ENCODE data around the gene MCM8. TPM values are rescaled to one million over a fixed set of nuclear protein-coding genes. Genes with fewer than 3 reads are reported as not detected.
A peak's percentile ranks its signal among the peaks of the same experiment; 100 is the strongest.

The MCM8 gene
- total RNA-seq, 1 experiment from 2014 or later: 28.0 TPM

DNA sequence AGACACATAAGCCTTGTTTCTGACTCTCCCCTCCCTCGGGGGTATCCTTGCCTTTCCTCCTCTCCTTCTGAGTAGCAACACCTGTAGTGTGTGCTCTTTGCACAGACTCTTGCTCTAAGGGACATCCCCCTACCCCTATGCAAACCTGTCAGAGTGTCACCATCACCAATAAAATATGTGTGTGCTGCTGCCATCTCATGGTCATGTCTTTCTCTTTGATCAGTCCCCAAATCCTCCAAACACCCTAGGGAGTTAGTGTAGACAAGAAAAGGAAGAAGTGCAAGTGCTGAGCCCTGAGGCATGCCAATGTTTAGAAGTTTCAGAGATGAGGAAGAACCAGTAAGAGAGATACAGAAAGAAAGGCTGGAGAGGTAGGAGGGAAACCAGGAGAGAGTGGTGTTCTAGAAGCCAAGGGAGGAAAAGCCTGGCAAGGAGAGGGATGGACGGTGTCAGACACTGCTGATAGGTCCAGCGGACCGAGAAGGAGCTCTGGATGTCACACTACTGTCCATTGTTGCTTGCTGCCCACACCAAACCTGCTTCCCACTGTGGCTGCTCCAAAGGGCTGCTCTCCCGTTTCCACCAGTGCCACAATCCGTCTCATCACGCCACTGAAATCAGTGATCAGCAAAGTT, 16.5 kb upstream of the MCM8 start:
- peaks cover 6% of the 10 kb centered on the region for H3K27me3 Mint-ChIP-seq (ENCODE audit: low read depth)
- H3K9me3 Mint-ChIP-seq: no peaks in the 10 kb centered on the region
- ChIA-PET CTCF (interaction anchor here (0.6 to 4.2 kb wide), 7 partner anchors 8 to 405 kb away, joined by 3 to 37 read pairs (median 3); partner anchors contain the start of genes MCM8 and TRMT6), POLR2A (no interaction called here)
- no peak for TF ChIP-seq IRF1 (CRISPR knock-in tag; IDR thresholded peaks at IDR 0.05)
- TF ChIP-seq ZBTB21 (CRISPR knock-in tag; IDR thresholded peaks at IDR 0.05; ENCODE audit: borderline replicate concordance): no peak
- no peak for TF ChIP-seq TEAD1 (CRISPR knock-in tag; IDR thresholded peaks at IDR 0.05)
- ATAC-seq (peak; percentile 82), DNase-seq (ENCODE audit: low spot score) (no peak)
- peaks cover 10% of the 10 kb centered on the region; the same call in 1 of the 2 replicates for H3K36me3 Mint-ChIP-seq
- H3K27ac Mint-ChIP-seq: no peak overlapping the region
- no peaks in the 10 kb centered on the region for H3K4me1 Mint-ChIP-seq
- H3K4me3 Mint-ChIP-seq: no peak overlapping the region

DNA sequence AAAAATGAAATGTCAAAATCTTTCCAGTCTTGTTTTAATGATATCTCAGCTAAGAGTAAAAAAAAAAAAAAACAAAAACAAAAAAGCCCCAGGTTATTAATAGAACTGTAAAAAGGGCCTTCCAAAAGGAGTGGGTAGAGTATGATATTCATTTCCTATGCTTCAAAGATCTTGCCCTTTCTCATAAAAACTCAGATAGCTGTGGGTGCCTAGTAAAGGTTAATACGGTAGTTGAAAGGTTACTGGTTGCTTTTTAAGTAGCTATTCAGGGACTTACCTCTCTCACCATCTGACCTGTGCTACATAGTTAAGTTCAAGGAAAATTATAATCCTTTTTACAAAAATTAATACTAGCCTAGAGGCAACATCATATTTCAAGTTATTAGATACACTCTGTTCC, 15.1 kb upstream of the MCM8 start:
- Mint-ChIP-seq H3K4me3 (no peak overlapping the region), H3K27me3 (ENCODE audit: low read depth) (peaks cover under 1% of the 10 kb centered on the region; the same call in 1 of the 2 replicates), H3K36me3 (peaks cover 14% of the 10 kb centered on the region), H3K27ac (no peak overlapping the region), H3K9me3 (no peaks in the 10 kb centered on the region), H3K4me1 (no peaks in the 10 kb centered on the region)
- ChIA-PET POLR2A (no interaction called here), CTCF (interaction anchor here (1.4 to 4.2 kb wide), 2 partner anchors 400 to 406 kb away, joined by 3 to 37 read pairs; no protein-coding TSS in a partner anchor)
- no peak for ATAC-seq
- no peak for TF ChIP-seq ELF4 (CRISPR knock-in tag; IDR thresholded peaks at IDR 0.05; ENCODE audit: low read depth)
- no peak for TF ChIP-seq NFATC4 (CRISPR knock-in tag; IDR thresholded peaks at IDR 0.05)
- DNase-seq (ENCODE audit: low spot score): no peak

- ChIA-PET CTCF (interaction anchor here (1.4 to 4.2 kb wide), 2 partner anchors 401 to 407 kb away, joined by 3 to 37 read pairs; no protein-coding TSS in a partner anchor), POLR2A (no interaction called here)
- no peaks in the 10 kb centered on the region for H3K27me3 Mint-ChIP-seq (ENCODE audit: low read depth)
- H3K4me3 Mint-ChIP-seq: no peak overlapping the region
- H3K9me3 Mint-ChIP-seq: no peaks in the 10 kb centered on the region
- DNase-seq (ENCODE audit: low spot score) (no peak), ATAC-seq (no peak)
- no peaks in the 10 kb centered on the region for H3K4me1 Mint-ChIP-seq
- no peak overlapping the region for H3K27ac Mint-ChIP-seq
- H3K36me3 Mint-ChIP-seq: peaks cover 17% of the 10 kb centered on the region
- no peak for TF ChIP-seq CREB1 (CRISPR knock-in tag; IDR thresholded peaks at IDR 0.05)
- TF ChIP-seq, protein P1, sequence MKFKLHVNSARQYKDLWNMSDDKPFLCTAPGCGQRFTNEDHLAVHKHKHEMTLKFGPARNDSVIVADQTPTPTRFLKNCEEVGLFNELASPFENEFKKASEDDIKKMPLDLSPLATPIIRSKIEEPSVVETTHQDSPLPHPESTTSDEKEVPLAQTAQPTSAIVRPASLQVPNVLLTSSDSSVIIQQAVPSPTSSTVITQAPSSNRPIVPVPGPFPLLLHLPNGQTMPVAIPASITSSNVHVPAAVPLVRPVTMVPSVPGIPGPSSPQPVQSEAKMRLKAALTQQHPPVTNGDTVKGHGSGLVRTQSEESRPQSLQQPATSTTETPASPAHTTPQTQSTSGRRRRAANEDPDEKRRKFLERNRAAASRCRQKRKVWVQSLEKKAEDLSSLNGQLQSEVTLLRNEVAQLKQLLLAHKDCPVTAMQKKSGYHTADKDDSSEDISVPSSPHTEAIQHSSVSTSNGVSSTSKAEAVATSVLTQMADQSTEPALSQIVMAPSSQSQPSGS (CRISPR knock-in tag; IDR thresholded peaks at IDR 0.05; ENCODE audit: borderline replicate concordance, low read depth): no peak
- TF ChIP-seq ZNF512 (CRISPR knock-in tag; IDR thresholded peaks at IDR 0.05; ENCODE audit: borderline replicate concordance): no peak
- TF ChIP-seq SOX15 (CRISPR knock-in tag; IDR thresholded peaks at IDR 0.05): no peak
- TF ChIP-seq, protein P2, sequence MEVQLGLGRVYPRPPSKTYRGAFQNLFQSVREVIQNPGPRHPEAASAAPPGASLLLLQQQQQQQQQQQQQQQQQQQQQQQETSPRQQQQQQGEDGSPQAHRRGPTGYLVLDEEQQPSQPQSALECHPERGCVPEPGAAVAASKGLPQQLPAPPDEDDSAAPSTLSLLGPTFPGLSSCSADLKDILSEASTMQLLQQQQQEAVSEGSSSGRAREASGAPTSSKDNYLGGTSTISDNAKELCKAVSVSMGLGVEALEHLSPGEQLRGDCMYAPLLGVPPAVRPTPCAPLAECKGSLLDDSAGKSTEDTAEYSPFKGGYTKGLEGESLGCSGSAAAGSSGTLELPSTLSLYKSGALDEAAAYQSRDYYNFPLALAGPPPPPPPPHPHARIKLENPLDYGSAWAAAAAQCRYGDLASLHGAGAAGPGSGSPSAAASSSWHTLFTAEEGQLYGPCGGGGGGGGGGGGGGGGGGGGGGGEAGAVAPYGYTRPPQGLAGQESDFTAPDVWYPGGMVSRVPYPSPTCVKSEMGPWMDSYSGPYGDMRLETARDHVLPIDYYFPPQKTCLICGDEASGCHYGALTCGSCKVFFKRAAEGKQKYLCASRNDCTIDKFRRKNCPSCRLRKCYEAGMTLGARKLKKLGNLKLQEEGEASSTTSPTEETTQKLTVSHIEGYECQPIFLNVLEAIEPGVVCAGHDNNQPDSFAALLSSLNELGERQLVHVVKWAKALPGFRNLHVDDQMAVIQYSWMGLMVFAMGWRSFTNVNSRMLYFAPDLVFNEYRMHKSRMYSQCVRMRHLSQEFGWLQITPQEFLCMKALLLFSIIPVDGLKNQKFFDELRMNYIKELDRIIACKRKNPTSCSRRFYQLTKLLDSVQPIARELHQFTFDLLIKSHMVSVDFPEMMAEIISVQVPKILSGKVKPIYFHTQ (CRISPR knock-in tag; IDR thresholded peaks at IDR 0.05): no peak
- no peak for TF ChIP-seq ZBTB43 (CRISPR knock-in tag; IDR thresholded peaks at IDR 0.05)
- TF ChIP-seq KAT7 (CRISPR knock-in tag; IDR thresholded peaks at IDR 0.05; ENCODE audit: borderline replicate concordance): no peak
- TF ChIP-seq, protein P3, sequence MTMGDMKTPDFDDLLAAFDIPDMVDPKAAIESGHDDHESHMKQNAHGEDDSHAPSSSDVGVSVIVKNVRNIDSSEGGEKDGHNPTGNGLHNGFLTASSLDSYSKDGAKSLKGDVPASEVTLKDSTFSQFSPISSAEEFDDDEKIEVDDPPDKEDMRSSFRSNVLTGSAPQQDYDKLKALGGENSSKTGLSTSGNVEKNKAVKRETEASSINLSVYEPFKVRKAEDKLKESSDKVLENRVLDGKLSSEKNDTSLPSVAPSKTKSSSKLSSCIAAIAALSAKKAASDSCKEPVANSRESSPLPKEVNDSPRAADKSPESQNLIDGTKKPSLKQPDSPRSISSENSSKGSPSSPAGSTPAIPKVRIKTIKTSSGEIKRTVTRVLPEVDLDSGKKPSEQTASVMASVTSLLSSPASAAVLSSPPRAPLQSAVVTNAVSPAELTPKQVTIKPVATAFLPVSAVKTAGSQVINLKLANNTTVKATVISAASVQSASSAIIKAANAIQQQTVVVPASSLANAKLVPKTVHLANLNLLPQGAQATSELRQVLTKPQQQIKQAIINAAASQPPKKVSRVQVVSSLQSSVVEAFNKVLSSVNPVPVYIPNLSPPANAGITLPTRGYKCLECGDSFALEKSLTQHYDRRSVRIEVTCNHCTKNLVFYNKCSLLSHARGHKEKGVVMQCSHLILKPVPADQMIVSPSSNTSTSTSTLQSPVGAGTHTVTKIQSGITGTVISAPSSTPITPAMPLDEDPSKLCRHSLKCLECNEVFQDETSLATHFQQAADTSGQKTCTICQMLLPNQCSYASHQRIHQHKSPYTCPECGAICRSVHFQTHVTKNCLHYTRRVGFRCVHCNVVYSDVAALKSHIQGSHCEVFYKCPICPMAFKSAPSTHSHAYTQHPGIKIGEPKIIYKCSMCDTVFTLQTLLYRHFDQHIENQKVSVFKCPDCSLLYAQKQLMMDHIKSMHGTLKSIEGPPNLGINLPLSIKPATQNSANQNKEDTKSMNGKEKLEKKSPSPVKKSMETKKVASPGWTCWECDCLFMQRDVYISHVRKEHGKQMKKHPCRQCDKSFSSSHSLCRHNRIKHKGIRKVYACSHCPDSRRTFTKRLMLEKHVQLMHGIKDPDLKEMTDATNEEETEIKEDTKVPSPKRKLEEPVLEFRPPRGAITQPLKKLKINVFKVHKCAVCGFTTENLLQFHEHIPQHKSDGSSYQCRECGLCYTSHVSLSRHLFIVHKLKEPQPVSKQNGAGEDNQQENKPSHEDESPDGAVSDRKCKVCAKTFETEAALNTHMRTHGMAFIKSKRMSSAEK (CRISPR knock-in tag; IDR thresholded peaks at IDR 0.05; ENCODE audit: borderline replicate concordance): no peak
- TF ChIP-seq, protein P4, sequence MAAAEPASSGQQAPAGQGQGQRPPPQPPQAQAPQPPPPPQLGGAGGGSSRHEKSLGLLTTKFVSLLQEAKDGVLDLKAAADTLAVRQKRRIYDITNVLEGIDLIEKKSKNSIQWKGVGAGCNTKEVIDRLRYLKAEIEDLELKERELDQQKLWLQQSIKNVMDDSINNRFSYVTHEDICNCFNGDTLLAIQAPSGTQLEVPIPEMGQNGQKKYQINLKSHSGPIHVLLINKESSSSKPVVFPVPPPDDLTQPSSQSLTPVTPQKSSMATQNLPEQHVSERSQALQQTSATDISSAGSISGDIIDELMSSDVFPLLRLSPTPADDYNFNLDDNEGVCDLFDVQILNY (CRISPR knock-in tag; IDR thresholded peaks at IDR 0.05): no peak
- no peak for TF ChIP-seq USF1 (CRISPR knock-in tag; IDR thresholded peaks at IDR 0.05)
- TF ChIP-seq FOXJ3 (CRISPR knock-in tag; IDR thresholded peaks at IDR 0.05; ENCODE audit: borderline replicate concordance): no peak
- TF ChIP-seq EMX1 (CRISPR knock-in tag; IDR thresholded peaks at IDR 0.05): no peak
Measured at GRCh38 chr20:5936238-5936637, 14.2 kb upstream of the MCM8 start.
